T47D (cell line): ENCODE results near the gene LAT.
"Not testable (repeated sequence)": the region's sequence is repeated elsewhere in the genome, so short reads cannot be mapped to it uniquely, and the experiment has no call there.

ENCODE experiments used
- DNase-seq, 2 experiments: peaks; one replicate each; pipeline versions ENCODE4 v3.0.0 to v3.0.0-alpha.2; 2011 to 2012; ENCODE audit warnings: low read depth in 1 of 2, low spot score in 1 of 2
- JUND ChIP-seq: IDR thresholded peaks from 2 replicates; pipeline ENCODE4 v1.6.1; 2012; ENCODE audit warnings: low read depth
- in situ Hi-C: cut with HindIII; loops from 2 replicates; pipeline ENCODE4 v1.10.0; 2016; ENCODE audit warnings: low sequenced_read_pairs, low pct_unique_long_range_greater_than_20kb

Gene LAT

DNA sequence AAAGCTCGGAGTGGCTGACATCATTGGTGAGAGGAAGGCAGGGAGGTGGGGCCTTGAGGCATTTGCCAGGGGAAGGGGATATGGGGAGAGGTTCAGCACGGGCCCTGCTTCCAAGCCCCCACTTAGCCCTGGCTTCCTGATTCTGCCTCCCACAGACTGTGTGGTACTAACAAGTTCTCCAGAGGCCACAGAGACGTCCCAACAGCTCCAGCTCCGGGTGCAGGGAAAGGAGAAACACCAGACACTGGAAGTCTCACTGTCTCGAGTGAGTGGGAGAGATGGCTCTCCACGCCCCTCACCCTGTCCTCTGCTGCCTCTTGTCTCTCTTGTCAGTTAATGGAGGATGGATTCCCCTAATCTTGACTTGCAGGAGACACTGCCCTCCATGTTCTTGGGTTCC, 26.0 kb upstream of the LAT start:
- no peak for TF ChIP-seq JUND
- in situ Hi-C loops, result no loop called here
- DNase-seq, result no peak

DNA sequence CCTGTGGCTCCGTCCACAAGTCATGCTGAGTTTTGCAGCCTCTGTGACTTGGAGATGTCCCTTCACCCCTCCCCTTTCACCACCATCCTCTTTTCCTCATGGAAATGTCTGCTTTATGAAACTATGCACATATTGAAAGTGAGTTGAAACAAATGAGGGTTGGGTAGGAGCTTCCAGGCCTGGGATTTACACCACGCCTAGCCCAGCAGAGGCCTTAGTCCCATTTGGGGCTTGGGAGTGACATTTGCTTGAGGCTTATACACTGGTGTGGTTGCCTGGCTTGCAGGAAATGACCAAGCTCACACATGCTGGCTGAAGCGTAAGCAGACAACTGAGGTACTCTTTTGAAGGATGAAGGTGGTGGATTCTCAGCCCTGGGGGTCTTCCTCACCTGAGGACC, 20.8 kb upstream of the LAT start:
- no peak for DNase-seq
- TF ChIP-seq JUND, result no peak
- in situ Hi-C loops, result no loop called here

DNA sequence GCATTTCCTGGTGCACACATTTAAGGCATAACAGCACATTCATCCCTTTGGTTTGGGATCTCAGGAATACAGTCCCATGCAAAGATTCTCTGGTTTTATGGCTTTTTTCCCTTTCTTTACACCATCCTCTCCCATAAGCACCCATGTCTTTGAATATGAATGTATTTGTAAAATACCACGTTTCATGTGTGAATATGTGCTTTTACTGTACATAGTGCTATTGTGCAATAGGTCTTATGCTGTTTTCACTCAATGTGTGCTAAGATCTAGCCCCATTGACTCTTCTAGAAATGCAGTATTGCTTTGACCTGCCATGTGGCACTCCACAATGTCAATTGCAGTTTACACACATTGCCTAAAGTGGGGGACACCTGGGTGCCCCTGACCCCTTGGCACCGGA, 20.4 kb upstream of the LAT start:
- in situ Hi-C loops, result no loop called here
- no peak for DNase-seq
- TF ChIP-seq JUND, result no peak

DNA sequence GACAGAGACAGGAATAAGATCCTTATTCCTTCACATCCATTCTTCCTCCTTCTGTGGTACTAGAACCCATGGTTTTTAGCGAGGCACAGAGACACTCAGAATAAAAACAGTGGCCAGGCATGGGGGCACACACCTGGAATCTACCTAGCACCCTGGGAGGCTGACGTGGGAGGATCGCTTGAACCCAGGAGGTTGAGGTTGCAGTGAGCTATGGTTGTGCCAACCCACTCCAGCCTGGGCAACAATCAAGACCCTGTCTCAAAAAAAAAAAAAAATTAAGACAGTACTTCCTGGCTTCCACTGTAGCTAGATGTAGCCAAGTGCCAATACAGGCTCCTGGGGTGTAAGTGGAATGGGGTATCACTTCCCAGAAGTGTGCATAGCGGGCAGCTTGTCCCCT, 17.7 kb upstream of the LAT start:
- in situ Hi-C loops, result no loop called here
- TF ChIP-seq JUND, result no peak
- DNase-seq, result no peak

DNA sequence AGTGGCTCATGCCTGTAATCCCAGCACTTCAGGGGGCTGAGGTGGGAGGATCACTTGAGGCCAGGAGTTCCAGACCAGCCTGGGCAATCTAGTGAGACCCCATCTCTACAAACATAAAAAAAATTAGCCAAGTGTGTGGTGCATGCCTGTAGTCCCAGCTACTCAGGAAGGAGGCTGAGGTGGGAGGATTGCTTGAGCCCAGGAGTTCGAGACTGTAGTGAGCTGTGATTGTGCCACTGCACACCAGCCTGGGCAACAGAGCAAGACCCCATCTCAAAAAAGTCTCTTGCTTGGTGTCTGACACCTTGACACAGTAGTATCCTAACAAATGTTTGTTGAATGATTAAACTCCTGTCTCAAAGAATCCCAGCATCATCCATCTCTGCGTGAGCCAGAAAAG, 15.2 kb upstream of the LAT start:
- DNase-seq, in situ Hi-C loops: not testable (repeated sequence)

DNA sequence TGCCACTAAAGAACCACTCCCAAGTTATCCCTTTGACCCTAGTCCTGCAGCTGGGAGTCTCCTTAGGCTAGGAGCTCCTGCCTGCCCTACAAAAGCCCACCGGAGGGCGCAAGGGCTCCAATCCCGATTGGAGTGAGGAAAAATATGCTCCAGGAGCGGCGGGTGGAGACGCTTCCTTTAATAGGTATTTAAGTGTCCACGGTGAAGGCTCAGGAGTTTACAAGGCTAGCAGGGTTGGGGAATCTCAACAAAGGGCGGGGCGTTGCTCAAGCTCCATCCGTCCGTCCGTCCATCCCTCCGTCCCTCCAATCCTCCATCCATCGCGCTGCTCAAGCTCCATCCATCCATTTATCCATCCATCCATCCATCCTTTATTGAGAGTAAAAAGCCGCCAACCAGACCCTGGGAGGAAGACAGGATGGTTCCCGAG, 10.8 kb upstream of the LAT start:
- in situ Hi-C loops, result no loop called here
- TF ChIP-seq JUND, result no peak
- peak; percentile 35 to 76 for DNase-seq

DNA sequence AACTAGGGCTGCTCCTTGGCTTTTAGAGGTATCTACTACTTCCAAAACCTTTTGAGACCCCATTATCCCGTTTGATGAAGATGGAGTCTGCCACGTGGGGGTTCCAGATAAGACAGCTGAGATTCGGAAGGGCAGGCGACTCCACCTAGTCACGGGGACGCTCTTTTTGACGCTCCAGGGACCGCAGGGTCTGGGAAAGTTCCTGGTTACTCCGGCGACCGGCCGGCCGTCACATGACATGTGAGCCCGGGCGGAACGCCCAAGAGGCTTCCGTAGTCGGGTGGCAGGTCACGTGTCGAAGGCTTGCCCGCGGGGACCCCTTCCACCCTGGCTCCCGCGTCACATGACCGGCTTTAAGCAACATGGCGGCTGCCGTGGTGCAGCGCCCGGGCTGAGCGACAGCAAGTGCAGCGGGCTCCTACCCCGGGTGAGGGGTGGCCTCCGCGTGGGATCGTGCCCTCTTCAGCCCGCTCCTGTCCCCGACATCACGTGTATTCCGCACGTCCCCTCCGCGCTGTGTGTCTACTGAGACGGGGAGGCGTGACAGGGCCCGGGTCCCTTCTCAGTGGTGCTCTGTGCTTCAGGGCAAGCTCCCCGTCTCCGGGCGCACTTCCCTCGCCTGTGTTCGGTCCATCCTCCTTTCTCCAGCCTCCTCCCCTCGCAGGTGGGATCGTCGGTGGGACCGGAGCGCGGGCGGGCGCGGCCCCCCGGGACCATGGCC, 10.3 kb upstream of the LAT start, which contains the start of gene SPNS1:
SPNS1 (plus strand) TSS at position 342 of the 721 bp plus-strand sequence; CDS start at position 716, 374 bp downstream.
- TF ChIP-seq JUND, result no peak
- peak; percentile 96 to 97 for DNase-seq
- in situ Hi-C loops, result no loop called here

DNA sequence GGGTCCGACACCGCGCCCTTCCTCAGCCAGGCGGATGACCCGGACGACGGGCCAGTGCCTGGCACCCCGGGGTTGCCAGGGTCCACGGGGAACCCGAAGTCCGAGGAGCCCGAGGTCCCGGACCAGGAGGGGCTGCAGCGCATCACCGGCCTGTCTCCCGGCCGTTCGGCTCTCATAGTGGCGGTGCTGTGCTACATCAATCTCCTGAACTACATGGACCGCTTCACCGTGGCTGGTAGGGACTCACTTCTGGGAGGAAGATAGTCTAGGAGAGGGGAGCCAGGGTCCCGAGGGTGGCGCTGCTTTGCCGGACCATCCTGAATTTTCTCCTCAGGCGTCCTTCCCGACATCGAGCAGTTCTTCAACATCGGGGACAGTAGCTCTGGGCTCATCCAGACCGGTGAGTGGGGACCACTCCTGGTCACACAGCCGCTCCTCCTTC, 9.7 kb upstream of the LAT start:
- TF ChIP-seq JUND, result no peak
- in situ Hi-C loops, result no loop called here
- DNase-seq, result no peak

DNA sequence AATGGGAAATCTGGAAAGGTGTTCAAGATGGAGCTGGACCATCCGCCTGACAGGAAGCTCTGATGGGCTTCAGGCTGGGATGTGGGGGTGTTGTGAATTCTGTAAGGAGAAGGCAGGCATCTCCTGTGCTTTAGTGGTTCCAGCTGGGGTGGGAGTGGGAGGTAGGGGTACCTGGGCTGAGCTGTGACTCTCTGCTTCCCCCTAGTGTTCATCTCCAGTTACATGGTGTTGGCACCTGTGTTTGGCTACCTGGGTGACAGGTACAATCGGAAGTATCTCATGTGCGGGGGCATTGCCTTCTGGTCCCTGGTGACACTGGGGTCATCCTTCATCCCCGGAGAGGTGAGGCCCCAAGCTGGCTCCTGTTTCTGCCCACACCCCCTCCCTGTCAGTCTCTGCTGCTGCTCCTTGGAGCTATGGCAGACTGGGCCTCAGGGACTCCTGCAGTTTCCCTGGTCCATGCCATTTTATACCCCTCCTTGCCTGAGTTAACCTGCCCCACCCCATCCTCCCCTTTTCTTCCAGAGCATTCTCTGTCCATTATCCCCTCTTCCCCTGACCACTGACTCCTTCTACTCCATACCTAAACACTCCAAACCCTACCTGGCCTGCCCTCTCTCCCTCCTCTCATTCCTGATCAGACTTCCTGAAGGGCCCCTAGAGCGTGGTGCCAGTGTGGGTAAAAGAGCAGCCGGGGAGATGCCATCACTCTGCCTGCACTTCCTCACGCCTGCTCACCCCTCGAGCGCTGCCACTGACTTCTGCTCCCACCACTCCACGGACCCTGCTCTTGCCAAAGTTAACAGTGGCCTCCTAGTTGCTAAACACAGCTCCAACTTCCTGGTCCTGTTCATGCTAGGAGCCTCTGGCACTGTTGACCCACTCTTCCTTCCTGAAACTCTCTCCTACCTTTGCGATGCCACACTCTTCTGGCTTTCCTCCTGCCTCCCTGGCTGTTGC, 6.9 kb upstream of the LAT start:
- in situ Hi-C loops, result no loop called here
- DNase-seq, result peak; percentile 43 to 72

DNA sequence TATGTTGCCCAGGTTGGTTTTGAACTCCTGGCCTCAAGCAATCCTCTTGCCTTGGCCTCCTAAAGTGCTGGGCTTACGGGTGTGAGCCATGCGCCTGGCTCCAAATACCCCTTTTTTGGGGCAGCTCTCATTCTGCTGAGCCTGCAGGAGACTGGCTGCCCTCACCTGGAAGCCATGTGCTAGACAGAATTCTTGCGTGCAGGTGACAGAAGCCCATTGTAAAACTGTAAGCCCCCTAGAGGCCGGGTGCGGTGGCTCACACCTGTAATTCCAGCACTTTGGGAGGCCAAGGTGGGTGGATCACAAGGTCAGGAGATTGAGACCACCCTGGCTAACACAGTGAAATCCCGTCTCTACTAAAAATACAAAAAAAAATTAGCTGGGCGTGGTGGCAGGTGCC, 4.5 kb upstream of the LAT start:
- in situ Hi-C loops, DNase-seq: not testable (repeated sequence)

More for the DNA sequence above, 6.9 kb upstream of the LAT start:
- TF ChIP-seq JUND, result no peak

DNA sequence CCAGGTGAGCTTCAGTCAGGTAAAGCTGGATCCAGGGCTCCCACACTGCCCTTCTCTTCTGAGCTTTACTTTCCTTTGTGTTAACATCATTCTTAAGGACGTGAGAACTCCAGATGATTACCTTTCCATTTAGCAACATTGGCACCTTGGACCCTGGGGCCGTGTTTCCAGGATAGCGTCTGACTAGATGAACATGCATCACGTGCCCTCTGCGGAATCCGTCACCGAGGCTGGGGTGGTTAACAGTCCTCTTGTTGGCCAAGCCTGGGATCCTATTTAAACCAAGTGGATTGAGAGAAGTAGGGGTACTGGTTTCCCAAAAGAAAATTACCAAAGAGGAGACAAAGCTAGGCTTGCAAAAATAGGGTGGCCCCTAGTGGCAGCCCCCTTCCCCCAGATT, 3.9 kb upstream of the LAT start:
- no peak for DNase-seq
- no peak for TF ChIP-seq JUND
- in situ Hi-C loops, result no loop called here

DNA sequence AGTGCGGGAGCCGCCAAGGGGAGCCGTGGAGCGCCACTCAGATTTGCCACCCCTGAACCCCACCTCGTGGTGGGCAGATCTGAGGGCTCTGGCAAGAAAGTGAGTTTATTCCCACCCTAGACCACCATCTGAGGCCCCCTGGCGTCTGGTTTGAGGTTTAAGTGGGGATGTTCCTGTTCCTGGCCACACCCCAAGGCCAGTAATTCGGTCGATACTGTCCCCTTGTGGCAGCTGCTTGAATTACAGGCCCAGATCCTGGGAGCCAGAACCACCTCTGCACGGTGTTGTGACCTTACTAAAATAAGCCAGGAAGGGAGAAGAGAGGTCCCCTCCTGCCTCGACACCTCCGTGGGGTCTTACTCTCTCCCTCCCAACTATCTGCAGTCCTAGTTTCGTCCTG, 3.3 kb upstream of the LAT start:
- no peak for TF ChIP-seq JUND
- in situ Hi-C loops, result no loop called here
- no peak for DNase-seq

DNA sequence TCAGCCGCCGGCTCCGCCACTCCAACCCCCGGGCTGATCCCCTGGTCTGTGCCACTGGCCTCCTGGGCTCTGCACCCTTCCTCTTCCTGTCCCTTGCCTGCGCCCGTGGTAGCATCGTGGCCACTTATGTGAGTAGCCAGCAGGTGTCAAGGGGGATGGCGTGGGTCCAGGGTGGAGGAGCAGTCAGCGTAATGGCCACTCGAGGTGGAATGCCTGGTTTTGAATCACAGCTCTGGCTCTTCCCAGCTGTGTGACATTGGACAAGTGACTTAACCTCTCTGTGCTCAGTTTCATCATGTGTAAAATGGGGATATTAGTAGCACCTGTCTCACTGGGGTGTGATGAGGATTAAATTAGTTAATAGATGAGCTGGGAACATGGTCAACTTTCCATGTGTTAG, 2.4 kb upstream of the LAT start:
- DNase-seq, result no peak
- no peak for TF ChIP-seq JUND
- in situ Hi-C loops, result no loop called here
